AG04449 (cell line): ENCODE measurements around the gene SMARCA4.
A peak's percentile ranks its signal among the peaks of the same experiment; 100 is the strongest.

Source experiments
- CTCF ChIA-PET: fragments of 350-600 bp; formaldehyde crosslinking; extraction: SDS; loops from one replicate; lab custom pipeline; 2021; ENCODE audit warnings: antibody characterized with exemption; lab: Yijun Ruan, JAX
- POLR2A ChIA-PET: fragments of 400-600, 350-600 bp; formaldehyde crosslinking; extraction: SDS; loops from one replicate; lab custom pipeline; 2020; ENCODE audit warnings: antibody characterized with exemption, inconsistent platforms; lab: Yijun Ruan, JAX
- DNase-seq: peaks from one replicate; pipeline ENCODE4 v3.0.0-alpha.2; 2010; ENCODE audit warnings: low read depth, low spot score
- H3K4me3 ChIP-seq: 2 replicates; pipeline ENCODE4 v1.5.1; 2011; ENCODE audit warnings: low read depth, mild to moderate bottlenecking, control low read depth, low read length
- CTCF ChIP-seq: IDR thresholded peaks from one replicate; pipeline ENCODE4 v1.5.1; 2011; ENCODE audit warnings: mild to moderate bottlenecking, moderate library complexity, low read length, control low read depth, inconsistent platforms; ENCODE audit not compliant: insufficient read depth; ENCODE audit errors: missing control alignments

Gene SMARCA4

GRCh38 chr19:11090264-11090996, 129.6 kb downstream of the SMARCA4 start:
- POLR2A ChIA-PET = no interaction called here
- TF ChIP-seq CTCF = no peak
- CTCF ChIA-PET = interaction anchor here (2.5 to 6.2 kb wide), 4 partner anchors 36 to 154 kb away, joined by 11 to 42 read pairs (median 23); no protein-coding TSS in a partner anchor
- peak overlapping the region; percentile 91 for H3K4me3 ChIP-seq
- peak; percentile 57 for DNase-seq

GRCh38 chr19:11090997-11091702, 130.3 kb downstream of the SMARCA4 start:
- TF ChIP-seq CTCF = no peak
- peak overlapping the region; percentile 91 for H3K4me3 ChIP-seq
- ChIA-PET POLR2A (interaction anchor here (0.7 kb wide), 1 partner anchor 233 kb away, joined by 3 read pairs; no protein-coding TSS in a partner anchor), CTCF (interaction anchor here (5.2 to 6.2 kb wide), 2 partner anchors 36 to 55 kb away, joined by 29 to 42 read pairs; no protein-coding TSS in a partner anchor)
- no peak for DNase-seq

DNA sequence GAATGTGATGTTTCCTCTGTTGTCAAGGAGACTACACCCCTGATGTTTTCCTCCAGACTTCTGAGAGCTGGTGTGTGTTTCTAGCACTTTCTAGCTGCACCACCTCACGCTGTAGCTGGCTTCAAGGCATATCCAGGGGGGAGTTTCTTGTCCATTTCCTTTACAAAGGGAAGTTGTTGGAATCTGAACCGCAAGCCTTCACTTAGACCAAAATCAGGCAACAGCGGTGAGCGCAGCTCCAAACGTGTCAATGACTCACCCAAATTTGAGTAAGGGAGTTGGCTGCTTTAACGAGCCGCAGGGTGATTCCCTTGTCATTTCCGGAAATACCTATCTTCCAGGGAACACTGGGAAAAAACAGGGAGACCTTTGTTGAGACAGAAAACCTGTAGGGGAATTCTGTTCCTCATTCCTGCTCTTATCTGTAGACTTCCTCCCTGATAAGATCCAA, 130.9 kb downstream of the SMARCA4 start:
- peak overlapping the region; percentile 91 for H3K4me3 ChIP-seq

DNA sequence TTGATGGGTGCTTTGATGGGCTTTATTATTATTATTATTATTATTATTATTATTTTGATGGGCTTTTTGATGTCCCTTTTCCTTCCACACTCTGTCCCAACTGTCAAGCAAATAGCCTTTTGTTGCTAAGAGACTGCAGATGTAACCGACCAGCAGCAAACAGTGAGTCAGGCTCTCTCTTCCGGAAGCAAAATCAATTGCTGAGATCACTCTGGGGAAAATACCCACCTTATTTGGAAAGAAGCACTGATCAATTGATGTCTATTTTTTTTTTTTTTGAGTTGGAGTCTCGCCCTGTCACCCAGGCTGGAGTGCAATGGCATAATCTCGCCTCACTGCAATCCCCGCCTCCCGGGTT, 131.3 kb downstream of the SMARCA4 start:
- CTCF ChIA-PET = interaction anchor here (5.2 to 6.2 kb wide), 2 partner anchors 35 to 56 kb away, joined by 29 to 42 read pairs; no protein-coding TSS in a partner anchor
- H3K4me3 ChIP-seq = peak overlapping the region; percentile 91
- POLR2A ChIA-PET = no interaction called here
- no peak for DNase-seq
- TF ChIP-seq CTCF = no peak

More for the DNA sequence above, 130.9 kb downstream of the SMARCA4 start:
- POLR2A ChIA-PET = interaction anchor here (0.7 kb wide), 1 partner anchor 232 kb away, joined by 3 read pairs; no protein-coding TSS in a partner anchor
- no peak for TF ChIP-seq CTCF
- CTCF ChIA-PET = interaction anchor here (5.2 to 6.2 kb wide), 2 partner anchors 35 to 56 kb away, joined by 29 to 42 read pairs; no protein-coding TSS in a partner anchor
- peak; percentile 63 for DNase-seq

- no peak overlapping the region for H3K4me3 ChIP-seq
- no peak for DNase-seq
- CTCF ChIA-PET = interaction anchor here (0.8 to 6.2 kb wide), 4 partner anchors 33 to 157 kb away, joined by 3 to 42 read pairs (median 16); no protein-coding TSS in a partner anchor
- POLR2A ChIA-PET = no interaction called here
- TF ChIP-seq CTCF = no peak
Measured at GRCh38 chr19:11093689-11094238, 132.9 kb downstream of the SMARCA4 start.
